HepG2 (cell line): ENCODE measurements around the gene AWAT1. TPM values are rescaled to one million over a fixed set of nuclear protein-coding genes. Genes with fewer than 3 reads are reported as not detected.

Experiments
- ATAC-seq: fragments of 200-7000 bp; cut with Tn5 transposase; 3 replicates; pipeline ENCODE4 v1.9.1; 2020; ENCODE audit warnings: mild to moderate bottlenecking, moderate library complexity
- Bru-seq: library from RNA; stranded (reverse); fragments of 400-500 nt; gene quantifications from one replicate; lab custom pipeline; 2021; lab: Mats Ljungman, UMichigan
- BruChase-seq, 2 experiments: library from RNA; stranded (reverse); fragments of 400-500 nt; gene quantifications; one replicate each; lab custom pipeline; 2021; lab: Mats Ljungman, UMichigan
- BruUV-seq: library from RNA; stranded (reverse); fragments of 400-500 nt; replicated peaks from 2 replicates; lab custom pipeline; 2021; lab: Mats Ljungman, UMichigan
- CTCF ChIA-PET: fragments of 300-600 bp; formaldehyde crosslinking; extraction: SDS; loops from one replicate; lab custom pipeline; 2021; ENCODE audit warnings: low total read pairs, inconsistent platforms, low intra/inter-chr PET ratio; lab: Yijun Ruan, JAX
- POLR2A ChIA-PET: fragments of 350-600 bp; sonication (Branson Sonifier 250); formaldehyde crosslinking; loops from one replicate; lab custom pipeline; 2020; ENCODE audit warnings: antibody characterized with exemption, inconsistent platforms; lab: Yijun Ruan, JAX
- DNase-seq: peaks from one replicate; pipeline ENCODE4 v3.0.0-alpha.2; 2015; ENCODE audit warnings: low spot score
- FAIRE-seq: peaks from 3 replicates; lab custom pipeline; 2011; peaks lifted over from hg19 to GRCh38; lab: Jason Lieb, UNC
- H2AFZ ChIP-seq: one replicate; pipeline ENCODE4 v1.6.1; 2011; ENCODE audit warnings: low read length, inconsistent platforms
- H3K27ac ChIP-seq: fragments of 300-600 bp; 3 replicates; pipeline ENCODE4 v1.8.0; 2011; ENCODE audit warnings: mixed run types, mild to moderate bottlenecking, mixed read lengths, low read length, inconsistent platforms; ENCODE audit not compliant: insufficient read depth; ENCODE audit errors: extremely low read length
- H3K27me3 ChIP-seq, 2 experiments: fragments of 200-600 bp in 1 of 2; 2 replicates in 1 of 2; 3 replicates in 1 of 2; pipeline versions ENCODE4 v1.6.0 to v1.8.0; 2011; ENCODE audit warnings: low read length in 2 of 2, mild to moderate bottlenecking in 2 of 2, moderate library complexity in 2 of 2, inconsistent platforms in 1 of 2; ENCODE audit not compliant: insufficient read depth in 2 of 2, control insufficient read depth in 1 of 2
- H3K36me3 ChIP-seq, 2 experiments: fragments of 200-600 bp in 1 of 2; replicated peaks in 1 of 2; 2 replicates in 1 of 2; 3 replicates in 1 of 2; pipeline versions ENCODE4 v1.5.1 to v1.8.0; 2011; ENCODE audit warnings: low read length in 2 of 2, inconsistent platforms in 1 of 2; ENCODE audit not compliant: insufficient read depth in 2 of 2, control insufficient read depth in 1 of 2
- H3K4me1 ChIP-seq: 2 replicates; pipeline ENCODE4 v1.5.1; 2012; ENCODE audit warnings: low read length, inconsistent platforms; ENCODE audit not compliant: insufficient read depth
- H3K4me2 ChIP-seq: 2 replicates; pipeline ENCODE4 v1.6.0; 2011; ENCODE audit warnings: low read depth, low read length, inconsistent platforms
- H3K4me3 ChIP-seq, 3 experiments: fragments of 200-600 bp in 1 of 3; sonication (generic), shearing (Covaris generic) in 1 of 3; replicated peaks in 1 of 3; 2 replicates each; pipeline ENCODE4 v1.5.1; 2011 to 2016; ENCODE audit warnings: low read length in 3 of 3, inconsistent platforms in 2 of 3, low read depth in 2 of 3, mild to moderate bottlenecking in 2 of 3, control low read depth in 1 of 3, mixed read lengths in 1 of 3; ENCODE audit not compliant: insufficient read depth in 1 of 3
- H3K79me2 ChIP-seq: one replicate; pipeline ENCODE4 v1.6.1; 2011; ENCODE audit warnings: low read length, inconsistent platforms; ENCODE audit not compliant: insufficient read depth
- H3K9ac ChIP-seq: 2 replicates; pipeline ENCODE4 v1.6.0; 2011; ENCODE audit warnings: mild to moderate bottlenecking, low read depth, low read length, inconsistent platforms; ENCODE audit not compliant: insufficient read depth
- H3K9me3 ChIP-seq: 2 replicates; pipeline ENCODE4 v1.5.1; 2012; ENCODE audit warnings: mild to moderate bottlenecking, low read length
- H4K20me1 ChIP-seq: 2 replicates; pipeline ENCODE4 v1.6.0; 2011; ENCODE audit warnings: inconsistent platforms, mild to moderate bottlenecking, low read length, moderate library complexity; ENCODE audit not compliant: insufficient read depth
- CHD2 ChIP-seq: IDR thresholded peaks from 2 replicates; pipeline ENCODE4 v1.6.1; 2011; ENCODE audit warnings: low read depth, low read length, improper control_type of control experiment
- ELF4 ChIP-seq: sonication (generic); formaldehyde crosslinking; IDR thresholded peaks from 2 replicates; pipeline ENCODE4 v1.5.0; 2020; ENCODE audit warnings: missing genetic modification reagents, mild to moderate bottlenecking, moderate library complexity, borderline replicate concordance
- HIVEP1 ChIP-seq: sonication (generic); formaldehyde crosslinking; IDR thresholded peaks from 2 replicates; pipeline ENCODE4 v1.4.0; 2020; ENCODE audit warnings: mild to moderate bottlenecking, missing genetic modification reagents
- MEIS2 ChIP-seq: sonication (generic); formaldehyde crosslinking; IDR thresholded peaks from 2 replicates; pipeline ENCODE4 v1.9.0; 2021; ENCODE audit warnings: mild to moderate bottlenecking, missing genetic modification reagents
- NFE2L1 ChIP-seq: sonication (generic); formaldehyde crosslinking; IDR thresholded peaks from 2 replicates; pipeline ENCODE4 v1.4.0; 2020; ENCODE audit warnings: missing genetic modification reagents, mild to moderate bottlenecking, borderline replicate concordance
- NR2F2 ChIP-seq: IDR thresholded peaks from 2 replicates; pipeline ENCODE4 v1.6.1; 2012; ENCODE audit warnings: low read depth, inconsistent platforms, borderline replicate concordance
- RARG ChIP-seq: sonication (generic); formaldehyde crosslinking; IDR thresholded peaks from 2 replicates; pipeline ENCODE4 v1.4.0; 2020; ENCODE audit warnings: low read depth, mild to moderate bottlenecking, missing genetic modification reagents
- TCF7 ChIP-seq: sonication (generic); IDR thresholded peaks from 2 replicates; pipeline ENCODE4 v1.6.1; 2016; ENCODE audit warnings: antibody characterized with exemption, low read depth
- ZGPAT ChIP-seq: IDR thresholded peaks from 2 replicates; pipeline ENCODE4 v1.6.1; 2016; ENCODE audit warnings: mild to moderate bottlenecking
- ZNF556 ChIP-seq: sonication (generic); formaldehyde crosslinking; IDR thresholded peaks from 2 replicates; pipeline ENCODE4 v1.4.0; 2020; ENCODE audit warnings: mild to moderate bottlenecking, missing genetic modification reagents, borderline replicate concordance
- ZNF781 ChIP-seq: sonication (generic); formaldehyde crosslinking; IDR thresholded peaks from 2 replicates; pipeline ENCODE4 v1.5.1; 2020; ENCODE audit warnings: borderline replicate concordance, mild to moderate bottlenecking, missing genetic modification reagents; ENCODE audit errors: not compliant biosample characterization
- WGBS: methylation state at CpG from one replicate; pipeline ENCODE4 v1.1.6; 2017; ENCODE audit warnings: low lambda C conversion rate; 5-methylcytosine and 5-hydroxymethylcytosine counted together
- in situ Hi-C: cut with HindIII; loops from 2 replicates; pipeline ENCODE4 v1.10.0; 2017; ENCODE audit warnings: low pct_unique_long_range_greater_than_20kb; ENCODE audit not compliant: extremely low pct_ligation_motif_present
- intact Hi-C: fragments of 100-400 bp; cut with micrococcal nuclease; formaldehyde crosslinking; loops from one replicate; pipeline ENCODE4 v1.10.0; 2022; ENCODE audit not compliant: unreplicated experiment
- long read RNA-seq, 2 experiments: library from RNA in 1 of 2; library from polyadenylated mRNA in 1 of 2; stranded (forward) in 1 of 2; unstranded in 1 of 2; transcript quantifications; one replicate each; pipeline ENCODE4 v2.0.0, GENCODE V29; 2019 to 2022
- polyA minus RNA-seq, 3 experiments: library from RNA; depleted of rRNA, polyadenylated mRNA; stranded (reverse); fragments of >200 nt; gene quantifications; 2 replicates each; pipeline ENCODE4 v1.2.3, GENCODE V29; 2011; ENCODE audit warnings: low replicate concordance in 1 of 3
- polyA plus RNA-seq, 8 experiments: library from polyadenylated mRNA; depleted of rRNA in 3 of 8; stranded (reverse) in 7 of 8; unstranded in 1 of 8; fragments of >200 nt; fragmentation: Illumina TruSeq in 4 of 8; extraction: Trizol in 4 of 8; gene quantifications; 2 replicates each; pipeline versions ENCODE4 v1.2.1 to v1.2.3, GENCODE V29; 2011 to 2016; ENCODE audit warnings: low read depth in 4 of 8, missing spikeins in 1 of 8, mixed read lengths in 1 of 8; ENCODE audit not compliant: insufficient read depth in 1 of 8
- total RNA-seq, 5 experiments: library from RNA; depleted of rRNA; stranded (reverse); fragments of >200 nt; fragmentation: Illumina TruSeq; extraction: Trizol; gene quantifications; 2 replicates each; pipeline ENCODE4 v1.2.3, GENCODE V29; 2016; ENCODE audit warnings: low read depth in 1 of 5
- TF ChIP-seq, protein P1 (sequence below): sonication (generic); formaldehyde crosslinking; IDR thresholded peaks from 2 replicates; pipeline ENCODE4 v1.8.0; 2022; ENCODE audit warnings: missing genetic modification reagents, mild to moderate bottlenecking, moderate library complexity, borderline replicate concordance
- TF ChIP-seq, protein P2 (sequence below): IDR thresholded peaks from 2 replicates; pipeline ENCODE4 v1.4.0; 2020; ENCODE audit warnings: mild to moderate bottlenecking, missing genetic modification reagents

AWAT1 gene
- total RNA-seq (2016; rRNA removed; fragmentation: Illumina TruSeq; extraction: Trizol) = not detected in 2 replicates
- not detected in 2 replicates for total RNA-seq (2016; cell fraction: cytosol; rRNA removed; fragmentation: Illumina TruSeq; extraction: Trizol; ENCODE audit: low read depth)
- total RNA-seq (2016; cell fraction: insoluble cytoplasmic fraction; rRNA removed; fragmentation: Illumina TruSeq; extraction: Trizol) = not detected in 2 replicates
- not detected in 2 replicates for total RNA-seq (2016; cell fraction: membrane; rRNA removed; fragmentation: Illumina TruSeq; extraction: Trizol)
- not detected in 2 replicates for total RNA-seq (2016; cell fraction: nucleus; rRNA removed; fragmentation: Illumina TruSeq; extraction: Trizol)
- polyA plus RNA-seq (2011; rRNA removed) = not detected in 2 replicates
- polyA plus RNA-seq (2011; cell fraction: cytosol; rRNA removed) = not detected in 2 replicates
- not detected in 2 replicates for polyA plus RNA-seq (2011; cell fraction: nucleus; rRNA removed)
- not detected in 2 replicates for polyA plus RNA-seq (2012)
- not detected in 2 replicates for polyA plus RNA-seq (2016; cell fraction: cytosol; fragmentation: Illumina TruSeq; extraction: Trizol; ENCODE audit: low read depth)
- not detected in 2 replicates for polyA plus RNA-seq (2016; cell fraction: insoluble cytoplasmic fraction; fragmentation: Illumina TruSeq; extraction: Trizol; ENCODE audit: low read depth)
- not detected in 2 replicates for polyA plus RNA-seq (2016; cell fraction: membrane; fragmentation: Illumina TruSeq; extraction: Trizol; ENCODE audit: low read depth)
- polyA plus RNA-seq (2016; cell fraction: nucleus; fragmentation: Illumina TruSeq; extraction: Trizol; ENCODE audit: insufficient read depth, low read depth) = not detected in 2 replicates
- not detected in 2 replicates for polyA minus RNA-seq (2011; rRNA and poly(A)+ RNA removed; ENCODE audit: low replicate concordance)
- not detected in 2 replicates for polyA minus RNA-seq (2011; cell fraction: cytosol; rRNA and poly(A)+ RNA removed)
- polyA minus RNA-seq (2011; cell fraction: nucleus; rRNA and poly(A)+ RNA removed) = not detected in 2 replicates
- not detected for Bru-seq, nascent RNA
- not detected for BruChase-seq, experiment 1, labeled RNA remaining after a 6-hour chase
- BruChase-seq, experiment 2, labeled RNA remaining after a 2-hour chase = not detected
- long read RNA-seq, experiment 1 = 0 reads
- long read RNA-seq, experiment 2 = 0 reads

DNA sequence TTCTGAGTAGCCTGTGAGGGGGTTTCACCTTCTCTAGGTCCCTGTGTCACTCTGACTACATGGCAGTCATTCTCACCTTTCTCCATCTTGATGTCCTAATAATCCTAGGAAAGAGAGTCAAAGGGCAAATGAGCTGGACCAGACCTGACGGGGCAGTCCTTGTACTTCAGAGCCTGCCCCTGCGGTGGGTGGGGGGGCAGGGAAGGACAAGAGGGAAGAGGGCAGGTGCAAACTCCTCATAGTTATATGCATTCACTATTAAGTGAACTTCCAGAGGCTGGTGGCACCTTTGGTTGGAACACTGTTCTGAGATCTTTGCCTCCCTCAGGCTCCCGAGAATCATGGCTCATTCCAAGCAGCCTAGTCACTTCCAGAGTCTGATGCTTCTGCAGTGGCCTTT is at the start of gene AWAT1:
Gene AWAT1 (plus strand): TSS at position 301 of the 400 bp plus-strand sequence. CDS start 41 bp downstream, at position 342.
- no peaks in the 10 kb centered on the region for H4K20me1 ChIP-seq
- H3K9ac ChIP-seq = no peak within 1 kb of the TSS
- no peaks in the 10 kb centered on the region; a peak in 1 of 5 replicates for H3K27me3 ChIP-seq
- no CpG with 5 or more reads among the region's 3 CpGs for WGBS
- ChIA-PET POLR2A (no interaction called here), CTCF (no interaction called here)
- H3K36me3 ChIP-seq = no peaks in the 10 kb centered on the region
- H3K79me2 ChIP-seq = no peaks in the 10 kb centered on the region
- in situ Hi-C loops (no loop called here), intact Hi-C loops (no loop called here)
- no peak for FAIRE-seq
- no peak within 1 kb of the TSS for H3K4me3 ChIP-seq
- BruUV-seq = no TSS peak
- no peaks in the 10 kb centered on the region; the same call in 1 of the 2 replicates for H3K4me1 ChIP-seq
- DNase-seq = no peak
- no peak within 1 kb of the TSS for H2AFZ ChIP-seq
- no peak within 1 kb of the TSS for H3K4me2 ChIP-seq
- no peak for ATAC-seq
- H3K9me3 ChIP-seq = no peaks in the 10 kb centered on the region
- no peak within 1 kb of the TSS for H3K27ac ChIP-seq
- no peak for TF ChIP-seq NFE2L1 (CRISPR knock-in tag)
- TF ChIP-seq MEIS2 (CRISPR knock-in tag) = no peak
- TF ChIP-seq ZGPAT = no peak
- TF ChIP-seq, protein P1, sequence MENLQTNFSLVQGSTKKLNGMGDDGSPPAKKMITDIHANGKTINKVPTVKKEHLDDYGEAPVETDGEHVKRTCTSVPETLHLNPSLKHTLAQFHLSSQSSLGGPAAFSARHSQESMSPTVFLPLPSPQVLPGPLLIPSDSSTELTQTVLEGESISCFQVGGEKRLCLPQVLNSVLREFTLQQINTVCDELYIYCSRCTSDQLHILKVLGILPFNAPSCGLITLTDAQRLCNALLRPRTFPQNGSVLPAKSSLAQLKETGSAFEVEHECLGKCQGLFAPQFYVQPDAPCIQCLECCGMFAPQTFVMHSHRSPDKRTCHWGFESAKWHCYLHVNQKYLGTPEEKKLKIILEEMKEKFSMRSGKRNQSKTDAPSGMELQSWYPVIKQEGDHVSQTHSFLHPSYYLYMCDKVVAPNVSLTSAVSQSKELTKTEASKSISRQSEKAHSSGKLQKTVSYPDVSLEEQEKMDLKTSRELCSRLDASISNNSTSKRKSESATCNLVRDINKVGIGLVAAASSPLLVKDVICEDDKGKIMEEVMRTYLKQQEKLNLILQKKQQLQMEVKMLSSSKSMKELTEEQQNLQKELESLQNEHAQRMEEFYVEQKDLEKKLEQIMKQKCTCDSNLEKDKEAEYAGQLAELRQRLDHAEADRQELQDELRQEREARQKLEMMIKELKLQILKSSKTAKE = no peak
- TF ChIP-seq NR2F2 = no peak
- TF ChIP-seq TCF7 = no peak
- TF ChIP-seq HIVEP1 (CRISPR knock-in tag) = no peak
- no peak for TF ChIP-seq ELF4 (CRISPR knock-in tag)
- TF ChIP-seq CHD2 = no peak
- TF ChIP-seq ZNF556 = no peak
- TF ChIP-seq, protein P2, sequence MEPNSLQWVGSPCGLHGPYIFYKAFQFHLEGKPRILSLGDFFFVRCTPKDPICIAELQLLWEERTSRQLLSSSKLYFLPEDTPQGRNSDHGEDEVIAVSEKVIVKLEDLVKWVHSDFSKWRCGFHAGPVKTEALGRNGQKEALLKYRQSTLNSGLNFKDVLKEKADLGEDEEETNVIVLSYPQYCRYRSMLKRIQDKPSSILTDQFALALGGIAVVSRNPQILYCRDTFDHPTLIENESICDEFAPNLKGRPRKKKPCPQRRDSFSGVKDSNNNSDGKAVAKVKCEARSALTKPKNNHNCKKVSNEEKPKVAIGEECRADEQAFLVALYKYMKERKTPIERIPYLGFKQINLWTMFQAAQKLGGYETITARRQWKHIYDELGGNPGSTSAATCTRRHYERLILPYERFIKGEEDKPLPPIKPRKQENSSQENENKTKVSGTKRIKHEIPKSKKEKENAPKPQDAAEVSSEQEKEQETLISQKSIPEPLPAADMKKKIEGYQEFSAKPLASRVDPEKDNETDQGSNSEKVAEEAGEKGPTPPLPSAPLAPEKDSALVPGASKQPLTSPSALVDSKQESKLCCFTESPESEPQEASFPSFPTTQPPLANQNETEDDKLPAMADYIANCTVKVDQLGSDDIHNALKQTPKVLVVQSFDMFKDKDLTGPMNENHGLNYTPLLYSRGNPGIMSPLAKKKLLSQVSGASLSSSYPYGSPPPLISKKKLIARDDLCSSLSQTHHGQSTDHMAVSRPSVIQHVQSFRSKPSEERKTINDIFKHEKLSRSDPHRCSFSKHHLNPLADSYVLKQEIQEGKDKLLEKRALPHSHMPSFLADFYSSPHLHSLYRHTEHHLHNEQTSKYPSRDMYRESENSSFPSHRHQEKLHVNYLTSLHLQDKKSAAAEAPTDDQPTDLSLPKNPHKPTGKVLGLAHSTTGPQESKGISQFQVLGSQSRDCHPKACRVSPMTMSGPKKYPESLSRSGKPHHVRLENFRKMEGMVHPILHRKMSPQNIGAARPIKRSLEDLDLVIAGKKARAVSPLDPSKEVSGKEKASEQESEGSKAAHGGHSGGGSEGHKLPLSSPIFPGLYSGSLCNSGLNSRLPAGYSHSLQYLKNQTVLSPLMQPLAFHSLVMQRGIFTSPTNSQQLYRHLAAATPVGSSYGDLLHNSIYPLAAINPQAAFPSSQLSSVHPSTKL (CRISPR knock-in tag) = no peak
- TF ChIP-seq ZNF781 (CRISPR knock-in tag) = no peak
- no peak for TF ChIP-seq RARG
